DND-41 (cell line): Measurements from ENCODE around the gene TAS1R2.

Experiments
- ATAC-seq: fragments of 200-7000 bp; cut with Tn5 transposase; 3 replicates; pipeline ENCODE4 v1.9.1; 2021; ENCODE audit warnings: low read depth; ENCODE audit not compliant: insufficient read depth
- DNase-seq: peaks from one replicate; pipeline ENCODE4 v3.0.0-alpha.2; 2020
- H2AFZ ChIP-seq: 2 replicates; pipeline ENCODE4 v1.6.0; 2012; ENCODE audit warnings: low read depth, low read length
- H3K27ac ChIP-seq: 2 replicates; pipeline ENCODE4 v1.5.1; 2012; ENCODE audit warnings: low read length, inconsistent platforms
- H3K27me3 ChIP-seq: fragments of 200-600 bp; sonication (generic); 2 replicates; pipeline ENCODE4 v1.6.0; 2012; ENCODE audit warnings: low read length, mild to moderate bottlenecking, inconsistent platforms; ENCODE audit not compliant: insufficient read depth, poor library complexity
- H3K36me3 ChIP-seq: 2 replicates; pipeline ENCODE4 v1.5.1; 2012; ENCODE audit warnings: low read length, inconsistent platforms; ENCODE audit not compliant: insufficient read depth
- H3K4me1 ChIP-seq: 2 replicates; pipeline ENCODE4 v1.5.1; 2012; ENCODE audit warnings: mild to moderate bottlenecking, low read length; ENCODE audit not compliant: insufficient read depth
- H3K4me2 ChIP-seq: 2 replicates; pipeline ENCODE4 v1.6.0; 2012; ENCODE audit warnings: mild to moderate bottlenecking, moderate library complexity, low read length, inconsistent platforms; ENCODE audit not compliant: insufficient read depth
- H3K4me3 ChIP-seq, 2 experiments: fragments of 200-600 bp in 1 of 2; shearing (Covaris generic) in 1 of 2; 2 replicates each; pipeline ENCODE4 v1.5.1; 2012 to 2016; ENCODE audit warnings: inconsistent platforms in 2 of 2, low read length in 2 of 2, mild to moderate bottlenecking in 2 of 2, low read depth in 1 of 2, moderate library complexity in 1 of 2
- H3K79me2 ChIP-seq: 2 replicates; pipeline ENCODE4 v1.6.0; 2012; ENCODE audit warnings: low read length, inconsistent platforms; ENCODE audit not compliant: insufficient read depth
- H3K9ac ChIP-seq: 2 replicates; pipeline ENCODE4 v1.6.0; 2012; ENCODE audit warnings: low read depth, mild to moderate bottlenecking, inconsistent platforms, low read length, moderate library complexity
- H3K9me3 ChIP-seq: 2 replicates; pipeline ENCODE4 v1.5.1; 2012; ENCODE audit warnings: low read length, moderate library complexity, mild to moderate bottlenecking, inconsistent platforms; ENCODE audit not compliant: insufficient read depth, severe bottlenecking
- H4K20me1 ChIP-seq: 2 replicates; pipeline ENCODE4 v1.6.0; 2012; ENCODE audit warnings: low read length; ENCODE audit not compliant: insufficient read depth
- CTCF ChIP-seq: IDR thresholded peaks from 2 replicates; pipeline ENCODE4 v1.5.1; 2012; ENCODE audit warnings: borderline replicate concordance, low read length, moderate library complexity, mild to moderate bottlenecking; ENCODE audit not compliant: poor library complexity, severe bottlenecking; ENCODE audit errors: extremely low read depth
- EZH2 ChIP-seq: IDR thresholded peaks from 3 replicates; pipeline ENCODE4 v1.6.1; 2012; ENCODE audit warnings: borderline replicate concordance, low read depth, mild to moderate bottlenecking, moderate library complexity, low read length, inconsistent platforms; ENCODE audit not compliant: severe bottlenecking

The TAS1R2 gene

GRCh38 chr1:18803151-18803791 lies 56.2 kb downstream of the TAS1R2 start:
- no peak for ATAC-seq
- Histone ChIP-seq H3K4me1 (no peaks in the 10 kb centered on the region), H3K4me3 (no peak overlapping the region), H3K79me2 (no peaks in the 10 kb centered on the region), H3K4me2 (no peak overlapping the region), H3K27me3 (no peaks in the 10 kb centered on the region), H3K27ac (no peak overlapping the region), H3K9me3 (no peaks in the 10 kb centered on the region), H4K20me1 (no peaks in the 10 kb centered on the region), H3K9ac (no peak overlapping the region), H3K36me3 (no peaks in the 10 kb centered on the region), H2AFZ (no peak overlapping the region)
- DNase-seq, result no peak
- TF ChIP-seq EZH2, result no peak
- no peak for TF ChIP-seq CTCF

GRCh38 chr1:18802231-18802630 lies 57.2 kb downstream of the TAS1R2 start:
- no peaks in the 10 kb centered on the region for H3K36me3 ChIP-seq
- no peaks in the 10 kb centered on the region for H3K9me3 ChIP-seq
- no peaks in the 10 kb centered on the region for H3K79me2 ChIP-seq
- no peak overlapping the region for H3K27ac ChIP-seq
- no peaks in the 10 kb centered on the region for H3K4me1 ChIP-seq
- H3K4me2 ChIP-seq, result no peak overlapping the region
- no peak overlapping the region for H3K4me3 ChIP-seq
- ATAC-seq, result no peak
- no peak overlapping the region for H3K9ac ChIP-seq
- H2AFZ ChIP-seq, result no peak overlapping the region
- H3K27me3 ChIP-seq, result no peaks in the 10 kb centered on the region
- H4K20me1 ChIP-seq, result no peaks in the 10 kb centered on the region
- no peak for DNase-seq
- no peak for TF ChIP-seq EZH2
- no peak for TF ChIP-seq CTCF

GRCh38 chr1:18800258-18800657 lies 59.2 kb downstream of the TAS1R2 start:
- no peaks in the 10 kb centered on the region for H3K79me2 ChIP-seq
- H3K27ac ChIP-seq, result no peak overlapping the region
- H4K20me1 ChIP-seq, result no peaks in the 10 kb centered on the region
- H3K4me3 ChIP-seq, result no peak overlapping the region
- H3K4me2 ChIP-seq, result no peak overlapping the region
- H3K27me3 ChIP-seq, result no peaks in the 10 kb centered on the region
- no peaks in the 10 kb centered on the region for H3K9me3 ChIP-seq
- no peak for TF ChIP-seq EZH2
- no peak for TF ChIP-seq CTCF
- DNase-seq, result no peak
- no peak for ATAC-seq
- H3K9ac ChIP-seq, result no peak overlapping the region
- H3K36me3 ChIP-seq, result no peaks in the 10 kb centered on the region
- no peak overlapping the region for H2AFZ ChIP-seq
- H3K4me1 ChIP-seq, result no peaks in the 10 kb centered on the region

GRCh38 chr1:18799454-18799853 lies 60.0 kb downstream of the TAS1R2 start:
- Histone ChIP-seq H3K4me3 (no peak overlapping the region), H3K4me2 (no peak overlapping the region), H4K20me1 (no peaks in the 10 kb centered on the region), H3K79me2 (no peaks in the 10 kb centered on the region), H3K9me3 (no peaks in the 10 kb centered on the region), H3K36me3 (no peaks in the 10 kb centered on the region), H3K9ac (no peak overlapping the region), H3K4me1 (no peaks in the 10 kb centered on the region), H3K27me3 (no peaks in the 10 kb centered on the region), H3K27ac (no peak overlapping the region), H2AFZ (no peak overlapping the region)
- ATAC-seq (no peak), DNase-seq (no peak)
- no peak for TF ChIP-seq EZH2
- TF ChIP-seq CTCF, result no peak
